ENCODE data around the gene HPGDS.
"Not testable (repeated sequence)": the region's sequence is repeated elsewhere in the genome, so short reads cannot be mapped to it uniquely, and the experiment has no call there.

Gene HPGDS

GRCh38 chr4:94319927-94320326 lies 22.7 kb downstream of the HPGDS start:
- DNase-seq (ENCODE audit: low spot score) = not testable (repeated sequence)

- DNase-seq (ENCODE audit: low spot score) = no peak
Observed at GRCh38 chr4:94307231-94307871, 35.3 kb downstream of the HPGDS start.

GRCh38 chr4:94306713-94307112 lies 35.9 kb downstream of the HPGDS start:
- DNase-seq (ENCODE audit: low spot score) = no peak

- no peak for DNase-seq (ENCODE audit: low spot score)
Observed at GRCh38 chr4:94305466-94306225, 37.0 kb downstream of the HPGDS start.

- DNase-seq (ENCODE audit: low spot score) = no peak
Observed at GRCh38 chr4:94304365-94304971, 38.2 kb downstream of the HPGDS start.

GRCh38 chr4:94302191-94302590 lies 40.4 kb downstream of the HPGDS start:
- DNase-seq (ENCODE audit: low spot score) = no peak

GRCh38 chr4:94298725-94299252 lies 43.8 kb downstream of the HPGDS start:
- DNase-seq (ENCODE audit: low spot score) = no peak

- not testable (repeated sequence) for DNase-seq (ENCODE audit: low spot score)
Observed at GRCh38 chr4:94295473-94295872, 47.2 kb downstream of the HPGDS start.

GRCh38 chr4:94293981-94294380 lies 48.7 kb downstream of the HPGDS start:
- DNase-seq (ENCODE audit: low spot score) = not testable (repeated sequence)

- no peak for DNase-seq (ENCODE audit: low spot score)
Observed at GRCh38 chr4:94290245-94290644, 52.4 kb downstream of the HPGDS start.

- DNase-seq (ENCODE audit: low spot score) = no peak
Observed at GRCh38 chr4:94285666-94286065, 57.0 kb downstream of the HPGDS start.

- DNase-seq (ENCODE audit: low spot score) = no peak
Observed at GRCh38 chr4:94284889-94285288, 57.7 kb downstream of the HPGDS start.

- DNase-seq (ENCODE audit: low spot score) = peak; percentile 54
Observed at GRCh38 chr4:94278781-94279180, 63.9 kb downstream of the HPGDS start.

GRCh38 chr4:94277534-94277933 lies 65.1 kb downstream of the HPGDS start:
- DNase-seq (ENCODE audit: low spot score) = peak; percentile 24

- no peak for DNase-seq (ENCODE audit: low spot score)
Observed at GRCh38 chr4:94276204-94276603, 66.4 kb downstream of the HPGDS start.

- no peak for DNase-seq (ENCODE audit: low spot score)
Observed at GRCh38 chr4:94274912-94275311, 67.7 kb downstream of the HPGDS start.

GRCh38 chr4:94271248-94271647 lies 71.4 kb downstream of the HPGDS start:
- DNase-seq (ENCODE audit: low spot score) = no peak

- DNase-seq (ENCODE audit: low spot score) = no peak
Observed at GRCh38 chr4:94267037-94267436, 75.6 kb downstream of the HPGDS start.

- no peak for DNase-seq (ENCODE audit: low spot score)
Observed at GRCh38 chr4:94262163-94263016, 80.2 kb downstream of the HPGDS start.

GRCh38 chr4:94256828-94257227 lies 85.8 kb downstream of the HPGDS start:
- peak; percentile 37 for DNase-seq (ENCODE audit: low spot score)

GRCh38 chr4:94256144-94256783 lies 86.4 kb downstream of the HPGDS start:
- DNase-seq (ENCODE audit: low spot score) = no peak

GRCh38 chr4:94253036-94253435 lies 89.6 kb downstream of the HPGDS start:
- DNase-seq (ENCODE audit: low spot score) = no peak

Measured in hematopoietic multipotent progenitor cell treated with erythropoietin and hydrocortisone succinate and interleukin-3 and kit ligand, for 17 days (in vitro differentiated cells).